Right lobe of liver (tissue), 6 donors: ENCODE measurements around the gene TMEM119. TPM values are rescaled to one million over a fixed set of nuclear protein-coding genes. Genes with fewer than 3 reads are reported as not detected.

Experiments
- ATAC-seq, 4 donors: fragments of 200-7000 bp; cut with Tn5 transposase; one replicate each; pipeline ENCODE4 v1.9.1; 2020; ENCODE audit warnings: mild to moderate bottlenecking in 4 of 4, moderate library complexity in 4 of 4
- DNase-seq, 3 donors: peaks; one replicate each; pipeline ENCODE4 v3.0.0-alpha.2; 2020
- H3K27ac ChIP-seq, 3 donors: fragments of 200-600 bp; one replicate each; pipeline ENCODE4 v1.8.0; 2022
- H3K27me3 ChIP-seq, 2 donors: fragments of 200-600 bp; one replicate each; pipeline ENCODE4 v1.8.0; 2022
- H3K36me3 ChIP-seq, 4 donors: fragments of 200-600 bp; sonication (generic) in 1 of 4; one replicate each; pipeline versions ENCODE4 v1.5.1 to v1.8.0; 2017 to 2022; ENCODE audit warnings: control low read depth in 1 of 4
- H3K4me1 ChIP-seq, 4 donors: fragments of 200-600 bp; sonication (generic) in 1 of 4; one replicate each; pipeline versions ENCODE4 v1.5.1 to v1.8.0; 2017 to 2022; ENCODE audit warnings: control low read depth in 1 of 4
- H3K4me3 ChIP-seq, 3 donors: fragments of 200-600 bp; one replicate each; pipeline ENCODE4 v1.8.0; 2022
- H3K9me3 ChIP-seq, 4 donors: fragments of 200-600 bp; sonication (generic) in 1 of 4; one replicate each; pipeline versions ENCODE4 v1.5.1 to v1.8.0; 2017 to 2022; ENCODE audit warnings: control low read depth in 1 of 4
- POLR2A ChIP-seq: fragments of 450-650 bp; IDR thresholded peaks from one replicate; pipeline ENCODE4 v1.6.1; 2017; ENCODE audit warnings: antibody characterized with exemption, mild to moderate bottlenecking
- WGBS: methylation state at CpG from one replicate; pipeline ENCODE4 v1.1.6; 2018; ENCODE audit warnings: low coverage, low lambda C conversion rate; ENCODE audit not compliant: insufficient coverage; ENCODE audit errors: missing lambda C conversion rate; 5-methylcytosine and 5-hydroxymethylcytosine counted together
- intact Hi-C, 2 donors: fragments of 100-400 bp; cut with DNase I; formaldehyde crosslinking; loops; one replicate each; pipeline versions ENCODE4 v1.11.2 to v1.14.1; 2022
- total RNA-seq, 6 experiments: library from RNA; depleted of rRNA in 2 of 6; stranded (reverse); fragments of >200 nt in 2 of 6; fragmentation: NEBNext Ultra II Directional in 3 of 6; extraction: Animal tissue kit (Norgen Biotek cat#: 25700) in 3 of 6; gene quantifications; one replicate each; pipeline versions ENCODE4 v1.1.0 to v1.2.4, GENCODE V29; 2016 to 2023
- TF ChIP-seq, protein P1 (sequence below), 4 donors: fragments of 200-600 bp in 3 of 4; fragments of 450-650 bp in 1 of 4; IDR thresholded peaks; one replicate each; pipeline versions ENCODE4 v1.5.1 to v1.8.0; 2016 to 2022; ENCODE audit warnings: antibody characterized with exemption in 4 of 4, mild to moderate bottlenecking in 2 of 4
- donor health status: DM: no; HTN: yes; CAD: no.
- donor health status: DM: no; HTN: no; CAD: no.
- donor health status: DM: no; HTN: no; CAD: no.
- donor health status: DM: no; HTN: yes; CAD: no.
- donor health status: DM: no; HTN: yes; CAD: no.

TMEM119 gene
- total RNA-seq, 6 experiments from 2014 or later = 0.09 to 0.38 (median 0.22) TPM; not detected in 2

- ATAC-seq = peak in 1 of 4 donors; percentile 36
- TF ChIP-seq, protein P1, sequence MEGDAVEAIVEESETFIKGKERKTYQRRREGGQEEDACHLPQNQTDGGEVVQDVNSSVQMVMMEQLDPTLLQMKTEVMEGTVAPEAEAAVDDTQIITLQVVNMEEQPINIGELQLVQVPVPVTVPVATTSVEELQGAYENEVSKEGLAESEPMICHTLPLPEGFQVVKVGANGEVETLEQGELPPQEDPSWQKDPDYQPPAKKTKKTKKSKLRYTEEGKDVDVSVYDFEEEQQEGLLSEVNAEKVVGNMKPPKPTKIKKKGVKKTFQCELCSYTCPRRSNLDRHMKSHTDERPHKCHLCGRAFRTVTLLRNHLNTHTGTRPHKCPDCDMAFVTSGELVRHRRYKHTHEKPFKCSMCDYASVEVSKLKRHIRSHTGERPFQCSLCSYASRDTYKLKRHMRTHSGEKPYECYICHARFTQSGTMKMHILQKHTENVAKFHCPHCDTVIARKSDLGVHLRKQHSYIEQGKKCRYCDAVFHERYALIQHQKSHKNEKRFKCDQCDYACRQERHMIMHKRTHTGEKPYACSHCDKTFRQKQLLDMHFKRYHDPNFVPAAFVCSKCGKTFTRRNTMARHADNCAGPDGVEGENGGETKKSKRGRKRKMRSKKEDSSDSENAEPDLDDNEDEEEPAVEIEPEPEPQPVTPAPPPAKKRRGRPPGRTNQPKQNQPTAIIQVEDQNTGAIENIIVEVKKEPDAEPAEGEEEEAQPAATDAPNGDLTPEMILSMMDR (IDR thresholded peaks at IDR 0.05) = no peak
- no peak for TF ChIP-seq POLR2A
- DNase-seq = peak in 1 of 3 donors; percentile 41
- no peaks in the 10 kb centered on the region for H3K9me3 ChIP-seq
- no peak overlapping the region for H3K4me3 ChIP-seq
- H3K27ac ChIP-seq = peak overlapping the region in 1 of 3 donors; percentile 43
- no peaks in the 10 kb centered on the region for H3K27me3 ChIP-seq
- intact Hi-C loops = no loop called here
- no peaks in the 10 kb centered on the region for H3K4me1 ChIP-seq
- WGBS = 55% methylated on average over 4 of the region's 17 CpGs
- no peaks in the 10 kb centered on the region for H3K36me3 ChIP-seq
Measured at GRCh38 chr12:108629824-108630476, 32.1 kb upstream of the TMEM119 start.

DNA sequence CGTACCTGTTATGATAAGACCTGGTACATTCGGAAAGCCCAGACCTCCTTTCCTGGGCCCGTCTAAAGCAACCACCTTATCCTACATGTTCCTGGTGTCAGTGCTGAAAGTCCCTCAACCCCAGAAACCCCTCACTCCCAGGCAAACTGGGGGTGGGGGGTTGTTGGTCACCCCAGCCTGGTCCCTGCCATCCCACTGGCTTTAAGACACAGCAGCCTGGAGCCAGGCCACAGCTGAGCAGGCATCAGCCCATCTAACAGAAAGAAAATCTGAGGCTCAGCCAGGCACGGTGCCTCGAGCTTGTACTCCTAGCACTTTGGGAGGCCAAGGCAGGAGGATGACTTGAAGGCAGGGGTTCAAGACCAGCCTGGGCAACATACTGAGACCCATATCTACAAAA lies 31.3 kb upstream of the TMEM119 start:
- intact Hi-C loops = no loop called here
- Histone ChIP-seq H3K4me3 (no peak overlapping the region), H3K27ac (peak overlapping the region in 2 of 3 donors; percentile 33 to 53), H3K27me3 (no peaks in the 10 kb centered on the region), H3K4me1 (no peaks in the 10 kb centered on the region), H3K9me3 (no peaks in the 10 kb centered on the region), H3K36me3 (no peaks in the 10 kb centered on the region)
- no peak for DNase-seq
- TF ChIP-seq, protein P1 (IDR thresholded peaks at IDR 0.05) = no peak
- TF ChIP-seq POLR2A = no peak
- ATAC-seq = no peak
- WGBS = 80% methylated on average over 2 of the region's 5 CpGs

GRCh38 chr12:108627134-108627920 lies 29.4 kb upstream of the TMEM119 start:
- H3K27ac ChIP-seq = no peak overlapping the region

GRCh38 chr12:108625228-108625627 lies 27.3 kb upstream of the TMEM119 start:
- TF ChIP-seq POLR2A = no peak
- TF ChIP-seq, protein P1 (IDR thresholded peaks at IDR 0.05) = no peak
- H3K9me3 ChIP-seq = no peaks in the 10 kb centered on the region
- 50% methylated on average over 1 of the region's 3 CpGs for WGBS
- no peaks in the 10 kb centered on the region for H3K4me1 ChIP-seq
- no peaks in the 10 kb centered on the region for H3K36me3 ChIP-seq
- no peak for DNase-seq
- H3K27me3 ChIP-seq = no peaks in the 10 kb centered on the region
- intact Hi-C loops = no loop called here
- H3K27ac ChIP-seq = no peak overlapping the region
- H3K4me3 ChIP-seq = no peak overlapping the region
- no peak for ATAC-seq

More at GRCh38 chr12:108627134-108627920, 29.4 kb upstream of the TMEM119 start:
- Histone ChIP-seq H3K9me3 (no peaks in the 10 kb centered on the region), H3K4me1 (no peaks in the 10 kb centered on the region), H3K36me3 (no peaks in the 10 kb centered on the region), H3K4me3 (no peak overlapping the region), H3K27me3 (no peaks in the 10 kb centered on the region)
- TF ChIP-seq, protein P1 (IDR thresholded peaks at IDR 0.05) = no peak
- TF ChIP-seq POLR2A = no peak
- 73% methylated on average over 4 of the region's 8 CpGs for WGBS
- intact Hi-C loops = no loop called here
- ATAC-seq = no peak
- no peak for DNase-seq
